ENCODE results near the gene STX1B.

STX1B gene

DNA sequence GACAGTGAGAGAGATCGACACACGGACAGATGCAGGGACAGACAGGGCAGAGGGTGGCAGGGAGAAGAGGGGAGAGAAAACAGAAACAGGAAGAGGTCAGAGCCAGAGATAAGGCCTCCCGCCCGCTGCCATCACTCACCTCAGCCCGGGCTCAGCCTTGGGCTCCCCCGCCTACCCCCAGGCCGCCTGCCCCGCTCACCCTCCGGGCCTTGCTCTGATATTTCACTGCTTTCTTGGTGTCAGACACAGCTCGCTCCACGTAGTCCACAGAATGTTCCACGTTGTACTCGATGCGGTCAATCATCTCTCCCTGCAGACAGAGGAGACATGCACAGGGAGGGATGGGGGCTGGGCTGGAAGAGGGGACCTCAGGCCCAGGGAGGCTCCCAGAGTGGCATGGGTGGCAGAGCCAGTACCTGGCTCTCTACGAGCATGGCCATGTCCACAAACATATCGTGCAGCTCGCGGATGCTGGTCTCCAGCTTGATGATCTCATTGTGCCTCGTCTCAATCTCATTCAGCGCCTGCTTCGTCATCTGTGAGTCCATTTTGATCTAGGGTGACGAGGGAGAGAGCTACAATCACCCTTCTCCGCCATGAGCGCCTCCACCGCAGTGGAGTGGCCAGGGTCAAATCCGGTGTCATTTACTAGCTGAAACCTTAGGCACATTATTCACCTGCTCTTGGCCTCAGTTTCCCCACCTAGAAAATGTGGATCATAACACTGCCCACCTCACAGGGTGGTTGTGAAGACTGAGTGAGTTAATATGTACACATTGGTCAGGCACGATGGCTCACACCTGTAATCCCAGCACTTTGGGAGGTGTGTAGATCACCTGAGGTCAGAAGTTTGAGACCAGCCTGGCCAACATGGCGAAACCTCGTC, 17.3 kb downstream of the STX1B start:
- DNase-seq = no peak

DNA sequence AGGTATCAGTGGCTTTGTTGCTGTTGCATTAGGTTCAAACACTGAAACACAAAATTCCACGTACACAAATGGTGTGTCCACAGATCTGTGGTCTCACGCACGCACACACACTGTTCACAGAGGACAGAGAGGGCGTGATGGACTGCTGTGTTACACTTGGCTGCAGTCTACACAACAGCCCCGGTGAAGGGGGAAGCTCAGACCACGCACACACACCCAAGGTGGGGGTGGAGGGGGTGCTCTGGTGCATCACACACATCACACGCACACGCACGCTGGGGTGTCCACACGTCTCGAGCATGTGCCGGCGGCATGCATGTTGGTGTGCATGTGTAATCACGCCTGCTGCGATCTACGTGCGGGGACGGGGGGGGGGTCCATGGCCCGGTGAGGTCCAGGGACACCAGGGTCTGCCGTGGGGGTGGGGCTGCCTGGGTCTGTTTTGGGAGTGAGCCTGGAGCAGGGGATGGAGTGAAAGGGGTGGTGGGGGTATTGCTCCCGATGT, 18.1 kb downstream of the STX1B start:
- no peak for DNase-seq

DNA sequence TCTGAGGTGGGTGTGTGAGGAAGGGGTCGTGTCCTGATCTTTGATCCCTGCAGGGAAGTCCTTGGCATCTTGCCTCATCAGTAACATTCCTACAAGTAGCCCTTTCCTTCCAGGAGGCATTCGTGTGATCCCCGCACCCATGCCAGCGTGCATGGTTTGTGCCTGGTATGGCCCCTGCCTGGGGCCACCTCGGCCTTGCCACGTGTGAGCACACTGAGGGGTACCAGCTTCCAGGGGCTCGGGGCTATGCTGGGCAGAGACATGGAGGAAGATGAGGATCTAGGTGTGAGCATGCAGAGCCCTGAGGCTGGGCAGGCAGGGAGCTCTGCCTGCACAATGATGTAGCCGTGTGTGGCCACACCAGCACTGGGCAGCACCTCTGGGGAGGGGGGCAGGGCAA, 19.4 kb downstream of the STX1B start:
- no peak for DNase-seq

DNA sequence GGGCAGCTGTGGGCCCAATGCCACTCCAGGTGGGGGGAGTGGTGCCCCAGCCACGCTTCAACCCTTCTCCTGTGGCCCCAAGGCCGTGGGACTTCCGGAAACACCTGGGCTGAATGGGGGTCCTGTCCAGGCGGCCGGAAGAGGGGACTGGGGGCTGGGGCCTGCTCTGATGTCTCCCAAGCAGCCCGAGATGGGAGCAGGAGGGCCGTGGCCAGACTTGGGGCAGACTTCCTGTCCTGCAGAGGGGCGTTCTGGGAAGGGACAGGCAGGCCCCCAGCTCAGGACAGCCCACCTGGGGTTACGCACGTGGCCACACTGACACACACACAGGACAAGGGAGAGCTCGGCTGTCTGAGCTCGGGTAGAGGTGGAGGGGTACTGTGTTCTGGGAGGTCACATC, 20.3 kb downstream of the STX1B start:
- DNase-seq = no peak

DNA sequence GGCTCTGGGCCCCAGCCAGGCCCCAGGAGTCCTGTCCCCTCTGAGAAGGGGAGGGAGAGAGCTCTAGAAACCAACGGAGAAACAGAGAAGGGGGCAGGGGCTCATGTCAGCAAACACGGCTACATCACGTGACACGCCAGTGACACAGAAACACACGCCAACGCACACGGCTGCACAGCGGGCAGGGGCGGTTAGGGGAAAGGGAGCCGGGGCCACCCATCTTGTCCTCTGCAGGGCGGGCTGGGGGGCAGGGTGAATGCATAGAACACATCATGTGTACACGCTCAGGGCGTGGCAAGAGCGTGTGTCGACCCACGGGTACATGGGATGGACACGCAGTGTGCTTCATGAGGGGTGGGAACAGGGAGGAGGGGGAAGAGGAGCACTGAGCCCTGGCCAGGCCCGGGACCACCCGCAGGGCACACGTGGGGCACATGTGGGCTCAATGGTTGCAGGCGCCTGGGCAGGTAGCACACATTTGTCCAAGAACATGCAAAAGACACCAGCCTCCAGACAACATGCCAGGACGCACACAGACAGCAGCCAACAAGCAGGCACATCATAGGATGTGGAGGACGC, 20.9 kb downstream of the STX1B start:
- no peak for DNase-seq

DNA sequence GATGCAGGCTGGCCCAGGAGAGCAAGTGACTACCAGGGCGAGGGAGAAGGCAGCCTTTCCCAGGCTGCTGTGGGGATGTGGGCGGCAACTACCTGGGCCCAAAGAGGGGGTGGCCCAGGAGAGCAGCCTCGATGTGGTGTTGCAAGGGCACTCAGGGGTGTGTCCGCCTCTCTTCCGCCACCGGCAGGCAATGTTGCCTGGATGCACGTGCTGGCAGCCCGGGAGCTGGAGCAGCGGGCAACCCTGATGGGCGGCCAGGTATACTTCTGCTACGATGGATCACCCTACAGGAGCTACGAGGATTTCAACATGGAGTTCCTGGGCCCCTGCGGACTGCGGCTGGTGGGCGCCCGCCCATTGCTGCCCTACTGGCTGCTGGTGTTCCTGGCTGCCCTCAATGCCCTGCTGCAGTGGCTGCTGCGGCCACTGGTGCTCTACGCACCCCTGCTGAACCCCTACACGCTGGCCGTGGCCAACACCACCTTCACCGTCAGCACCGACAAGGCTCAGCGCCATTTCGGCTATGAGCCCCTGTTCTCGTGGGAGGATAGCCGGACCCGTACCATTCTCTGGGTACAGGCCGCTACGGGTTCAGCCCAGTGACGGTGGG, 22.8 kb downstream of the STX1B start:
- DNase-seq = no peak

DNA sequence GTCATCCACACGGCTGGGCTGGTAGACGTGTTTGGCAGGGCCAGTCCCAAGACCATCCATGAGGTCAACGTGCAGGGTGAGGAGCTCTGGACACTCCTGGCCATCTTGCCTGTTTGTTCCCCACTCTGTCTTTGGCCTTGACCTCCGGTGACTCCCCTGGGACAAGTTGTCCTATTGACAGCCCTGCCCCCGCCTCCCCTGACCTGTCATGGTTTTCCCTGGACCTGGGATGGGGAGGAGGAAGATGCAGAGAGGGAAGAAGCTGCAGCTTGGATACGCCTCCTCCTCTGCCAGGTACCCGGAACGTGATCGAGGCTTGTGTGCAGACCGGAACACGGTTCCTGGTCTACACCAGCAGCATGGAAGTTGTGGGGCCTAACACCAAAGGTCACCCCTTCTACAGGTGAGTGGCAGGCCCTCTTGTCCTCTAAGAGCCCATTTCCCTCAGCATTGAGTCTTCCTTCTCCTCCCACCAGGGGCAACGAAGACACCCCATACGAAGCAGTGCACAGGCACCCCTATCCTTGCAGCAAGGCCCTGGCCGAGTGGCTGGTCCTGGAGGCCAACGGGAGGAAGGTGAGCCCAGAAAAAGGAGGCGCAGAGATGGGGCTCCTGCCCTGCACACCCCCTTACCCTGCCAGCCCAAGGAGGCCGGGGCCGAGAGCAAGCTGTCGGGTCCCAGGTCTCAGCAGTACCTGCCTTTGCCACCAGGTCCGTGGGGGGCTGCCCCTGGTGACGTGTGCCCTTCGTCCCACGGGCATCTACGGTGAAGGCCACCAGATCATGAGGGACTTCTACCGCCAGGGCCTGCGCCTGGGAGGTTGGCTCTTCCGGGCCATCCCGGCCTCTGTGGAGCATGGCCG, 24.1 kb downstream of the STX1B start:
- DNase-seq = no peak

DNA sequence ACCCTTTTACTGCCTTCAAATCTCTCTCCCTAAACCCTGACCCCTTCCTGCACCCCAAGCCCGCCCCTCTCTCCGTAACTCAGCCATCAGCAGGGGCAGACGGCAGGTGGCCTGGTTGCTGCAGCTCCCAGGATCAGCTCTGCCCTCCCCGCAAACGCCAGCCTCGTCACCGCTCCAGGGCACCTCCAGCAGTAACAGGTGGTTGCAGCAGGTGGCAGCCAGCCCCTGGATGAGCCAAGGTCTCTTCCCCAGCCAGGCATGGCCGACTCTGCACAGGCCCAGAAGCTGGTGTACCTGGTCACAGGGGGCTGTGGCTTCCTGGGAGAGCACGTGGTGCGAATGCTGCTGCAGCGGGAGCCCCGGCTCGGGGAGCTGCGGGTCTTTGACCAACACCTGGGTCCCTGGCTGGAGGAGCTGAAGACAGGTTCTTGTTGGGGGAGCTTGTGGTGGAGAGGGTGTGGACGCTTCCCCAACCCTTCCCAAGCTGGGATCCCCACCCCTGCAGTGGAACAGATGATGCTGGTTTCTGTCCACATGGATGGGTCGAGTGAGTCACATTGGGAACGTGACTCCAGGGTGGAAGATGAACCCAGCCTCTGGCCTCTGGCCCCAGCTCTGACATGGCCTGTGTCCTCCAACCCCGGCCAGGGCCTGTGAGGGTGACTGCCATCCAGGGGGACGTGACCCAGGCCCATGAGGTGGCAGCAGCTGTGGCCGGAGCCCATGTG, 24.9 kb downstream of the STX1B start:
- DNase-seq = no peak

DNA sequence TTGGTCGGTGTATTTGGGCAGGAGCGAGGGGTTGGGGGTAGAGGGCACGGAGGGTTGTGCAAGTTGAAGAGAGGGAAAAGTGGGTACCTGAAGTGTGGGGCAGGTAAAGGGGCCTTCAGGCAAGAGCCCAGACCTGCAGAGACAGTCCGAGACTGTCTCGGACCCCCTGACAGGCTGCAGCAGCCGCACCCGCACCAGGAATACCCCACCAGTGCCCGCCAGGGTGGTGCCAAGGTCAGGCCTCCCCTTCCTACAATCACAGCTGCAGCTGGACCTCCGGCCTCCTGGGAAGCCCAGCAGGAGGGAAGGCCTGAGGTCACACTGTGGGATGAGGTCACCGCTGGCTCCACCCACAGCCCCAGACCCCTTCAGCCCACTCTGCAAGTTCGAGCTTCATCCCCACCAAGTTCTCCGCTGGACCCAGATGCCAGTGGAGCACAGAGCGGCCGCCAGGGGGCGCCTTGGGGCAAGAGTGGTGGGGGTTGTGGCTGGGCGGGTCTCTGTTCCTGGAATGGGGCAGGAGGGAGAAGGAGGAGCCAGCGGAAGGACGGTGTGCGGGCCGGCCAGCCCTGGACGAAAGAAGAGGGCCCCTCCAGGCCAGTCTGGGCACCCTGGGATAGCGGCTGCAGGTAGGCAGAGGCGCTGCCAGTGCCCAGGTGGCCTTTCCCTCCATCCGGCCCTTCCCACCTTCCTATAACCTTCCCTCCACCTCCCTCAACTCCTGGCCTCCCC, 25.6 kb downstream of the STX1B start, which contains the start of gene HSD3B7:
TSS of gene HSD3B7 (plus strand) at position 539 of the 732 bp plus-strand sequence. CDS start 452 bp downstream, outside the sequence.
- DNase-seq = peak; percentile 83

DNA sequence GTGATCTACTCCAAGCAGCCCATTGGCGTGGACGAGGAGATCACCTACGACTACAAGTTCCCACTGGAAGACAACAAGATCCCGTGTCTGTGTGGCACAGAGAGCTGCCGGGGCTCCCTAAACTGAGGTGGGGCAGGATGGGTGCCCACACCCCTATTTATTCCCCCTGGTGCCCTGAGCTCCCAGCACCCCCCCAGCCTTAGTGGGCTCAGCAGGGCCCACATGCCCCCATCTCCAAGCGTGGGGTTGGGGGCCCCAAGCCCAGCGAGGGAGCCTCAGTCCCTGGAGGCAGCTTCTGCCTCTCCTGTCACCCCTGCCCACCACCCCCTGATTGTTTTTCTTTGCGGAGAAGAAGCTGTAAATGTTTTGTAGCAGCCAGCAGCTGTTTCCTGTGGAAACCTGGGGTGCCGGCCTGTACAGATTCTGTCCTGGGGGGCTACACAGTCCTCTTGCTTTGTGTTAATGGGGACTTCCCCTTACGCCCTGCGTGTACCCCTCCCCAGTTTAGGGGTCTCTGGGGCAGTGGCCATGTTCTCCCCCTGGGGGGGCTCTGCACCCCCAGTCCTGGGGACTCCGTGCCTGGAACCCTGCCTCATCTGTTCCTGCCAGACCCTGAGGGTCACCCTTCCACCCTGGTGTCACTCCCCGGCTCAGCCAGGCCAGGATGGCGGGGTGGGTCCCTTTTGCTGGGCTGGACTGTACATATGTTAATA, 26.4 kb downstream of the STX1B start:
- no peak for DNase-seq

DNA sequence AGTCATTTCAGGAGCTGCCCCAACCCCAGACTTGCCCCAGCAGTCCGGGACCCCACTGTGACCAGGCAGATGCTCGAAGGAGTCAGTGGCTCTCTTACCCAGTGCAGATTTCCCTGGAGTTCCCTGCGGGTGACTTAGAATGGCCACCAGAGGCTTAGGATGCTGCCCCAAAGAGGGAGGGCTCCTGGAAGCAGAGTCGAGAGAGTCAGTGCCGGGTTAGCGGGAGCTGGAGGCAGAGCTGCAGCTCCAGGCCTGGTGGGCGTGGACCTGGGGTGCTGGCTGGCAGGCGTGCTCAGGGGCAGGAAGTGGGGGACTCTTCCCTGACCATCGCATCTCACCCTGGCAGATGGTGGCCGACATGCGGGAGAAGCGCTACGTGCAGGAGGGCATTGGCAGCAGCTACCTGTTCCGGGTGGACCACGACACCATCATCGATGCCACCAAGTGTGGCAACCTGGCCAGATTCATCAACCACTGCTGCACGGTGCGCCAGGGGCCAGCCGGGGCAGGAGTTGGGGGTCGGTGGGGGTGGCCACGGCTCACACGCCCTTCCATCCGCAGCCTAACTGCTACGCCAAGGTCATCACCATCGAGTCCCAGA, 27.0 kb downstream of the STX1B start:
- no peak for DNase-seq

DNA sequence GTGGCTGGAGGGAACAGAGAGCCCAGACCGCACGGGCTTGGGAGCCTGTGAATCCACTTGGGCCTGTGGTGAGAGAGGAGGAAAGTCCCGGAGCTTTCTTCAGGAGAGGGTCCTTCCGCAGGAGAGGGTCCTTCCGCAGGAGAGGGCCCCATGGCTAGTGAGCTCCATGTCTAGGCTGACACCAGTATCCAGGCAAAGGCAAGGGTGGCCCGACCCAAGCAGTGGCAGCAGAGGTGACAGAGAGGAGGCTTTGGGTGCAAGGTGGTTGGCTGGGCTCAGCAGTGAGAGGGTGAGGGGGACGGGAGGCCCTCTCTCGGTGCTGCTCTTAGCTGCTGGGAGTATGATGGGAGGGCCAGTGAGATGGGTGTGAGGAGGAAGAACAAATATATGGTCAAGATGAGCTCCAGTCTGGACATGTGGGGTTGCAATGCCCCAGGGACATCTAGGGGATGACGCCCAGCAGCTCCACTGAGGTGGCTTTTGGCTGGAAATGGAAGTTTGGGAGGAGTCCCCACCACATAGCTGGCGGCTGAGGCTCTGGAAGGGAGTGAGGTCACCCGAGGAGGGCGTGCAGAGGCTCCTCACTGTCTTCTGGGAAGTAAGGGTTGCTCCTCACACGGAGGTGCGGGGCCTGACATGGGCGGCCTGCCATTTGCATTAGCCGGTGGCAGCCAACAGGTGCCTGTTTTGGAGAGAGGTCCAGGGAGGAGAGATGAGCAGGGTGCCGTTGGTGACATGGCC, 27.7 kb downstream of the STX1B start:
- no peak for DNase-seq

DNA sequence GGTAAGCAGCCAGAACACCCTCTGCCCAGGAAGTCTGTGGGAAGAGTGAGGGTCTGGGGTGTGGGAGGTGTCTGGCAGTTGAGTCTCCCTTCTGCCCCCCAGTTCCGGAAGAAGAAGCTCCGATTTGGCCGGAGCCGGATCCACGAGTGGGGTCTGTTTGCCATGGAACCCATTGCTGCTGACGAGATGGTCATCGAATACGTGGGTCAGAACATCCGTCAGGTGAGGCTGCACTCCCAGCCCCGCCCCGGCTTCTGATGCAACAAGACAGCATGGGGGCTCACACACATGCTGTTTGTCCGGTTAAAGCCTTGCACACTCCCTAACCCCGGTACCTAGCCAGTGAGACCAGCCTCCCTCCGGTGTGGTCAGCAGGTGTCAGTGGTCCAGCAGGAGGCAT, 29.5 kb downstream of the STX1B start:
- DNase-seq = no peak

DNA sequence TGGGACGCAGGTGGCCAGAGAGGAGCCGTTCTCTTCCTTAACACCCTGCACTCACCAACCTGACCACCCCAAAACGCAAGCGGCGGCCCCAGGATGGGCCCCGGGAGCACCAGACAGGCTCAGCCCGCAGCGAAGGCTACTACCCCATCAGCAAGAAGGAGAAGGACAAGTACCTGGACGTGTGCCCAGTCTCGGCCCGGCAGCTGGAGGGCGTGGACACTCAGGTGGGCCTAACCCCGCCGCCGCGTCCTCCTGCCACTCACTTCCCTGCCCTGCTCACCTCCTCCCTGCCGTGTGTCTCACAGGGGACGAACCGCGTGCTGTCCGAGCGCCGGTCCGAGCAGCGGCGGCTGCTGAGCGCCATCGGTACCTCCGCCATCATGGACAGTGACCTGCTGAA, 30.0 kb downstream of the STX1B start:
- DNase-seq = no peak

DNA sequence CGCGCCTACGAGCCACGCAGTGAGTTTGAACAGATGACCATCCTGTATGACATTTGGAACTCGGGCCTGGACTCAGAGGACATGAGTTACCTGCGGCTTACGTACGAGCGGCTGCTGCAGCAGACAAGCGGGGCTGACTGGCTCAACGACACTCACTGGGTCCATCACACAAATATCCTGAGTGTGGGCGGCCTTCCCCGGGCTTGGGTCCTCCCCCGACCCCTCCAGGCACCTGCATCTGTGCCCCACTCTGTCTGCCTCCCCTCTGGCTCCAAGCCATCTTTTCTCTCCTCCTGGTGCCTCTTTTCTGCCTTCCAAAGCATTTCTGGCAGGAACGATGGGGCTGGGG, 30.4 kb downstream of the STX1B start:
- no peak for DNase-seq

DNA sequence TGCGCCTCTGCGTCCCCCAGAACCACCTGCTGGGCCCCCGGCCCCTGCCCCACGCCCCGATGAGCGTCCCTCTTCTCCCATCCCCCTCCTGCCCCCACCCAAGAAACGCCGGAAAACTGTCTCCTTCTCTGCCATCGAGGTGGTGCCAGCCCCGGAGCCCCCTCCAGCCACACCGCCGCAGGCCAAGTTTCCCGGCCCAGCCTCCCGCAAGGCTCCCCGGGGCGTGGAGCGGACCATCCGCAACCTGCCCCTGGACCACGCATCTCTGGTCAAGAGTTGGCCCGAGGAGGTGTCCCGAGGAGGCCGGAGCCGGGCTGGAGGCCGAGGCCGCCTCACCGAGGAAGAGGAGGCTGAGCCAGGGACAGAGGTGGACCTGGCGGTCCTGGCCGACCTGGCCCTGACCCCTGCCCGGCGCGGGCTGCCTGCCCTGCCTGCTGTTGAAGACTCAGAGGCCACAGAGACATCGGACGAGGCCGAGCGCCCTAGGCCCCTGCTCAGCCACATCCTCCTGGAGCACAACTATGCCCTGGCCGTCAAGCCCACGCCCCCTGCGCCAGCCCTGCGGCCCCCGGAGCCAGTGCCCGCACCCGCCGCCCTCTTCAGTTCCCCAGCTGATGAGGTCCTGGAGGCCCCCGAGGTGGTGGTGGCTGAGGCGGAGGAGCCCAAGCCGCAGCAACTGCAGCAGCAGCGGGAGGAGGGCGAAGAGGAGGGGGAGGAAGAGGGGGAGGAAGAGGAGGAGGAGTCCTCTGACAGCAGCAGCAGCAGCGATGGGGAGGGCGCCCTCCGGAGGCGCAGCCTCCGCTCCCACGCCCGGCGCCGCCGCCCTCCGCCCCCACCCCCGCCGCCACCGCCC, 31.0 kb downstream of the STX1B start:
- no peak for DNase-seq

DNA sequence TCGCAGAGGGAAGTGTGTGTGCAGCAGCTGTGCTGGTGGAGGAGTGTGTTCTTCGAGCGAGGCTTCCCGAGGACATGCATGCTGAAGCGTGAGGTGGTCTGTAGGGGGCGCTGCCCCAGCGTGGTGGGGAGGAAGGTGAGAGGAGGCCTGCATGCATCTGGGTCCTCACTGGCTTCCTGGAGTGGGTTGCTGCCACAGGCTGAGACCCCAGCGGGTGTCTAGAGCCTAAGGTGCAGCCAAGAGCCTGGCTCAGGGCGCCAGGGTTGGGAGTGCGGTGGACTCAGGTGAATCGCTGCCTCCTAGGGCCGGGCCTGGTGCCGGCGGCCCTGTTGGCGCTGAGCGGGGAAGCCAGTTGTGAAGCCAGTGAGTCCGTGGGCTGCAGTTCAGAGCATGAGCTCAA, 32.9 kb downstream of the STX1B start:
- peak; percentile 22 for DNase-seq

DNA sequence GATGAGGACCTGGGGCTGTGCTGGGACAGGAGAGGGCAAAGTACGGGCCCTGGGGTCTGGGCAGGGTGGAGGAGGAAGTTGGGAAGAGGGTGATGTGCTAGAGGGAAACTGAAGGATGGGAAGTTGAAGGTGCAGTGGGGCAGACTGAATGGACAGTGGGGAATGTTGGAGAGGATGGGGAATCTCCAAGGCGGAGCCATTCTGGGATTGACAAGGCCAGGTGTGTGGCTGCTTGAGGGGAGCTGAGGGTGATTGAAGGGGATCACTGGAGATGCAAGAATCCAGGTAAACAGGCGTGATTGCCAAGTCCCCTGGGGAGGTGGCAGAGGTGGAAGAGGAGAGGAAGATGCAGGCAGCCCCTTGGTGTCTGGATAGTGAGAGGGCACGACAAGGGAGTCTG, 34.0 kb downstream of the STX1B start:
- no peak for DNase-seq

DNA sequence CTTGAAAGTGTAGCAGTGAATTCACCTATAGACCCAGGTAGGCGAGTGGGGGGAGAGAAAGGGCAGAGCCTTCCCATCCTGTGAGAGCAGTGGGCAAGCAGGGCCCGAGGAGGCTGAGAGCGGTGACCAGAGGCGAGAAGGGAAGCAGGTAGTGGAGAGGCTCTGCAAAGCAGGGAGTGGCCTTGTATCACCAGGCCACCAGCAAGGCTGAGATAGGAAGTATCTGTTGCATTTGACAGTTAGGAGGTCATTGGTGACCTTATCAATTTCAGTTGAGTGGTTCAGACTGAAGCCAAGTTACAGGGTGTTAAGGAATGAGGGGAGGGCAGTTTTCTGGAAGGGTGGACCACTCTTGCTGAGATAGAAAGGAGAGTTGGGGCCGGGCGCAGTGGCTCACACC, 36.1 kb downstream of the STX1B start:
- no peak for DNase-seq
